HFF-Myc (cell line): ENCODE measurements around the gene EPHA6.

Experiments
- DNase-seq: peaks from one replicate; pipeline ENCODE4 v3.0.0-alpha.2; 2011; ENCODE audit warnings: low read depth; ENCODE audit errors: extremely low read depth
- H3K4me3 ChIP-seq: replicated peaks from 2 replicates; pipeline ENCODE4 v1.5.1; 2011; ENCODE audit warnings: low read depth, mild to moderate bottlenecking, control low read depth, low read length
- TF ChIP-seq, protein P1 (sequence below): IDR thresholded peaks from 2 replicates; pipeline ENCODE4 v1.5.1; 2012; ENCODE audit warnings: mild to moderate bottlenecking, low read depth, low read length, control low read depth; ENCODE audit errors: missing control alignments

The EPHA6 gene

GRCh38 chr3:97291901-97292300 is 477.5 kb downstream of the EPHA6 start:
- H3K4me3 ChIP-seq: no peak overlapping the region
- TF ChIP-seq, protein P1, sequence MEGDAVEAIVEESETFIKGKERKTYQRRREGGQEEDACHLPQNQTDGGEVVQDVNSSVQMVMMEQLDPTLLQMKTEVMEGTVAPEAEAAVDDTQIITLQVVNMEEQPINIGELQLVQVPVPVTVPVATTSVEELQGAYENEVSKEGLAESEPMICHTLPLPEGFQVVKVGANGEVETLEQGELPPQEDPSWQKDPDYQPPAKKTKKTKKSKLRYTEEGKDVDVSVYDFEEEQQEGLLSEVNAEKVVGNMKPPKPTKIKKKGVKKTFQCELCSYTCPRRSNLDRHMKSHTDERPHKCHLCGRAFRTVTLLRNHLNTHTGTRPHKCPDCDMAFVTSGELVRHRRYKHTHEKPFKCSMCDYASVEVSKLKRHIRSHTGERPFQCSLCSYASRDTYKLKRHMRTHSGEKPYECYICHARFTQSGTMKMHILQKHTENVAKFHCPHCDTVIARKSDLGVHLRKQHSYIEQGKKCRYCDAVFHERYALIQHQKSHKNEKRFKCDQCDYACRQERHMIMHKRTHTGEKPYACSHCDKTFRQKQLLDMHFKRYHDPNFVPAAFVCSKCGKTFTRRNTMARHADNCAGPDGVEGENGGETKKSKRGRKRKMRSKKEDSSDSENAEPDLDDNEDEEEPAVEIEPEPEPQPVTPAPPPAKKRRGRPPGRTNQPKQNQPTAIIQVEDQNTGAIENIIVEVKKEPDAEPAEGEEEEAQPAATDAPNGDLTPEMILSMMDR: no peak
- DNase-seq: no peak

DNA sequence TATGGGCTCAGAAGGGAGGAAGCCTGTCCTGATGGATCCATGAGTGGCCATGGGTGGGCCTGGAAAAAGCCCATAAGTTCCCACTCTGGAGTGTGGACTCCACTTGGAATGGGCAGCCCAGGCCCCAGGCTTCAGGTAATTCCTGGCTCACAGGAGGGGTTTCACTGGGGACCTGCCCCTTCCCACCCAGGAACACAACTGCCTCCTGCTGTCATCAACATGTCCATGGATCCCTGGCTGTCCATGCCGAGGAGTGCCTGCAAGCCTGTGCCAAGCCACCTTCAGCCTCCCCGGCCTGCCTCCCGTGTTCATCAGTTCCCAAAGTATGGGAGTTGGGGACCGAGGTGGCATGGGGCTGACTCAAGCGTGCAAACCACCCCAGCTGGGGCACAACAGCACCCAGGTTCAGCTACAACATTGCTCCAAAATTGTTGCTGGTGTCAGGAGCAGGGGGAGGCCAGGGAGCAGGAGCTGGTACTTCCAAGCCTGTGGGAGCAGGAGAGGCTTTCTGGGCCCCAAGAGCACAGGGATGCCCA is 479.3 kb downstream of the EPHA6 start:
- TF ChIP-seq, protein P1: no peak
- H3K4me3 ChIP-seq: no peak overlapping the region
- no peak for DNase-seq

GRCh38 chr3:97297032-97297431 is 482.6 kb downstream of the EPHA6 start:
- H3K4me3 ChIP-seq: no peak overlapping the region
- TF ChIP-seq, protein P1: no peak
- DNase-seq: no peak

DNA sequence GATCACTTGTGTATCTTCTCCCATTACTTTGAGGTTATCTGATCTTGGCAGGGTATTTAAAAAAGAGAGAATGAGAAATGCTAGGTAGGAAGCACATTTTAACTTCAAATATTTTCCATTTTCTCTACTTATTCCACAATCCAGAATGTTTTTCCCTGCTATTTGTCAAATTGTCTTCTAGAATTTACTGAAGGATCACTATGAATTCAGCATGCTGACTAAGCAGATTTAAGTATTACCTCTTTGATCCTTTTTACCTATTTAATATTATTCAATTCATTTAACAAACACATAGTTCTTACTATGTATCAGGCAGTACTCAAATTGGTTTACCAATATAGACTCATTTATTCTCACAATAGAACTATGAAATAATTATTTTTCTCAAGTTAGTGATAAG is 486.7 kb downstream of the EPHA6 start:
- H3K4me3 ChIP-seq: no peak overlapping the region
- DNase-seq: no peak
- TF ChIP-seq, protein P1: no peak

DNA sequence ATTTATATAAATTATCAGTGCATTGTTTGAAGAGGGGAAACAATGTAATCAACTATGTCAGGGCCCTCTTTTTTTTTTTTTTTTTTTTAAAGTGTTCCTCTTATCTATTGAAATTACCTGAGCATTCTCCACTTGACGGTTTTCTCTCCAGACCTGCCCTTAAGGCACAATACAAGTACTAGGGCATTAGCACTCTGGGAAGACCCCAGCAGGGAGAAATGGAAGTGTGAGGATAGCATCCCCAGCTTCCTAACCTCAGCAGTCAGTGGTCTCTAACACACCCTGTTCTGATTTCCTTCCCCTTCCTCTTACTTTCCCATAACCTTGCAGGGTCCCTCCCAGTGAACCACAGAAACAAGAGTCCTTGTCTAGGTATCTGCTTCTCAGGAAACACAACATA is 491.8 kb downstream of the EPHA6 start:
- H3K4me3 ChIP-seq: no peak overlapping the region
- no peak for DNase-seq
- TF ChIP-seq, protein P1: no peak

GRCh38 chr3:97338375-97338774 is 524.0 kb downstream of the EPHA6 start:
- DNase-seq: no peak
- TF ChIP-seq, protein P1: no peak
- no peak overlapping the region for H3K4me3 ChIP-seq

DNA sequence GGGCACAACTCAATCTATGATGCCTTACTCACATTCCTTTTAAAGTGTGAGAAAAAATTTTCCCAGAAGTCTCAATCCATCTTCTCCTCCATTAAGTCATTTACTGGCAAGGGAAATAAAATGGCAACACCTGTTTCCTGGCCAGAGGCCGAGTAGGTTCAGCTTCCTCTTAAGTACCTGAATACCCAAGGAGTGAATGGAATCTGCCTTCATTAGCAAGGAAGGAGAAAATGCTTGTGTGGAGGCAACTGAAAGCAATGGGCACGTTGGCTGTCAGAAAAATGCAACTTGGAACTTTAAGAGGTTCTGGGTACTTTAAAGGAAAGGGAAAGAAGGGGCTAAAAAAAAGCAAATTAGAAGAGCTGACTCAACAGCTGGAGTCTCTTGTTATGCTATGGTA is 526.5 kb downstream of the EPHA6 start:
- TF ChIP-seq, protein P1: no peak
- H3K4me3 ChIP-seq: no peak overlapping the region
- no peak for DNase-seq
